ENCODE measurements around the gene ZCCHC17.

ZCCHC17 gene

GRCh38 chr1:31336687-31337467 is 40.0 kb downstream of the ZCCHC17 start:
- no peaks in the 10 kb centered on the region for H3K27me3 Mint-ChIP-seq
- no peak for DNase-seq
- no peak overlapping the region for H3K4me3 Mint-ChIP-seq

GRCh38 chr1:31344503-31344902 is 47.7 kb downstream of the ZCCHC17 start:
- no peaks in the 10 kb centered on the region for H3K4me1 Mint-ChIP-seq
- no peaks in the 10 kb centered on the region for H3K27me3 Mint-ChIP-seq
- DNase-seq (no peak), ATAC-seq (no peak)
- H3K27ac Mint-ChIP-seq, result no peak overlapping the region
- no peak overlapping the region for H3K4me3 Mint-ChIP-seq
- no peaks in the 10 kb centered on the region for H3K9me3 Mint-ChIP-seq

More at GRCh38 chr1:31336687-31337467, 40.0 kb downstream of the ZCCHC17 start:
- ATAC-seq, result no peak
- Mint-ChIP-seq H3K4me1 (no peaks in the 10 kb centered on the region), H3K27ac (no peak overlapping the region), H3K9me3 (no peaks in the 10 kb centered on the region)

GRCh38 chr1:31345635-31346034 is 48.8 kb downstream of the ZCCHC17 start:
- H3K27me3 Mint-ChIP-seq, result no peaks in the 10 kb centered on the region
- no peak overlapping the region for H3K27ac Mint-ChIP-seq
- H3K4me1 Mint-ChIP-seq, result no peaks in the 10 kb centered on the region
- no peak overlapping the region for H3K4me3 Mint-ChIP-seq
- no peak for ATAC-seq
- no peak for DNase-seq
- H3K9me3 Mint-ChIP-seq, result no peaks in the 10 kb centered on the region

GRCh38 chr1:31346785-31347184 is 50.0 kb downstream of the ZCCHC17 start:
- ATAC-seq (no peak), DNase-seq (no peak)
- Mint-ChIP-seq H3K4me3 (no peak overlapping the region), H3K4me1 (no peaks in the 10 kb centered on the region), H3K27ac (no peak overlapping the region), H3K27me3 (no peaks in the 10 kb centered on the region), H3K9me3 (no peaks in the 10 kb centered on the region)

- Mint-ChIP-seq H3K27ac (peak overlapping the region in 1 of 2 donors; percentile 35), H3K9me3 (no peaks in the 10 kb centered on the region), H3K27me3 (no peaks in the 10 kb centered on the region), H3K4me1 (no peaks in the 10 kb centered on the region), H3K4me3 (no peak overlapping the region)
- DNase-seq (no peak), ATAC-seq (no peak)
Measured at GRCh38 chr1:31348449-31348848, 51.6 kb downstream of the ZCCHC17 start.

GRCh38 chr1:31354283-31354682 is 57.5 kb downstream of the ZCCHC17 start:
- Mint-ChIP-seq H3K9me3 (no peaks in the 10 kb centered on the region), H3K27ac (no peak overlapping the region), H3K4me1 (no peaks in the 10 kb centered on the region), H3K4me3 (no peak overlapping the region), H3K27me3 (no peaks in the 10 kb centered on the region)
- DNase-seq (no peak), ATAC-seq (no peak)

GRCh38 chr1:31356427-31356826 is 59.6 kb downstream of the ZCCHC17 start:
- Mint-ChIP-seq H3K9me3 (no peaks in the 10 kb centered on the region), H3K4me3 (no peak overlapping the region), H3K27ac (no peak overlapping the region), H3K4me1 (no peaks in the 10 kb centered on the region), H3K27me3 (no peaks in the 10 kb centered on the region)
- ATAC-seq (no peak), DNase-seq (no peak)

- no peak for DNase-seq
- Mint-ChIP-seq H3K4me1 (no peaks in the 10 kb centered on the region), H3K27ac (no peak overlapping the region), H3K4me3 (no peak overlapping the region), H3K9me3 (no peaks in the 10 kb centered on the region), H3K27me3 (no peaks in the 10 kb centered on the region)
- ATAC-seq, result no peak
Measured at GRCh38 chr1:31361607-31362006, 64.8 kb downstream of the ZCCHC17 start.

GRCh38 chr1:31362032-31362431 is 65.2 kb downstream of the ZCCHC17 start:
- no peaks in the 10 kb centered on the region for H3K9me3 Mint-ChIP-seq
- no peak for ATAC-seq
- no peaks in the 10 kb centered on the region for H3K27me3 Mint-ChIP-seq
- no peak overlapping the region for H3K4me3 Mint-ChIP-seq
- H3K4me1 Mint-ChIP-seq, result no peaks in the 10 kb centered on the region
- H3K27ac Mint-ChIP-seq, result peak overlapping the region in 1 of 2 donors; percentile 33
- no peak for DNase-seq

- Mint-ChIP-seq H3K9me3 (no peaks in the 10 kb centered on the region), H3K27ac (no peak overlapping the region), H3K4me3 (no peak overlapping the region), H3K27me3 (no peaks in the 10 kb centered on the region), H3K4me1 (no peaks in the 10 kb centered on the region)
- ATAC-seq (no peak), DNase-seq (no peak)
Measured at GRCh38 chr1:31364561-31365250, 67.9 kb downstream of the ZCCHC17 start.

- no peaks in the 10 kb centered on the region for H3K27me3 Mint-ChIP-seq
- no peak for ATAC-seq
Measured at GRCh38 chr1:31366796-31367195, 70.0 kb downstream of the ZCCHC17 start.

GRCh38 chr1:31368611-31369107 is 71.8 kb downstream of the ZCCHC17 start:
- no peak overlapping the region for H3K4me3 Mint-ChIP-seq
- no peak overlapping the region for H3K27ac Mint-ChIP-seq
- no peak for ATAC-seq
- no peaks in the 10 kb centered on the region for H3K9me3 Mint-ChIP-seq
- H3K27me3 Mint-ChIP-seq, result peaks cover 8% of the 10 kb centered on the region
- peaks cover 19% of the 10 kb centered on the region for H3K4me1 Mint-ChIP-seq
- DNase-seq, result no peak

More at GRCh38 chr1:31366796-31367195, 70.0 kb downstream of the ZCCHC17 start:
- Mint-ChIP-seq H3K4me3 (no peak overlapping the region), H3K9me3 (no peaks in the 10 kb centered on the region), H3K4me1 (peaks cover under 1% of the 10 kb centered on the region), H3K27ac (no peak overlapping the region)
- DNase-seq, result no peak

GRCh38 chr1:31370021-31370420 is 73.2 kb downstream of the ZCCHC17 start:
- H3K4me3 Mint-ChIP-seq, result no peak overlapping the region
- no peak for ATAC-seq
- H3K9me3 Mint-ChIP-seq, result no peaks in the 10 kb centered on the region

GRCh38 chr1:31370565-31370964 is 73.7 kb downstream of the ZCCHC17 start:
- H3K27me3 Mint-ChIP-seq, result peaks cover 8% of the 10 kb centered on the region
- peaks cover 27% of the 10 kb centered on the region for H3K4me1 Mint-ChIP-seq
- H3K9me3 Mint-ChIP-seq, result no peaks in the 10 kb centered on the region
- H3K4me3 Mint-ChIP-seq, result no peak overlapping the region
- ATAC-seq, result no peak
- DNase-seq, result no peak
- no peak overlapping the region for H3K27ac Mint-ChIP-seq

More at GRCh38 chr1:31370021-31370420, 73.2 kb downstream of the ZCCHC17 start:
- peaks cover 27% of the 10 kb centered on the region for H3K4me1 Mint-ChIP-seq
- peaks cover 8% of the 10 kb centered on the region for H3K27me3 Mint-ChIP-seq
- no peak for DNase-seq
- H3K27ac Mint-ChIP-seq, result no peak overlapping the region

- DNase-seq (no peak), ATAC-seq (no peak)
- H3K27me3 Mint-ChIP-seq, result peaks cover 8% of the 10 kb centered on the region
- no peak overlapping the region for H3K27ac Mint-ChIP-seq
- H3K4me3 Mint-ChIP-seq, result no peak overlapping the region
- no peaks in the 10 kb centered on the region for H3K9me3 Mint-ChIP-seq
- peaks cover 27% of the 10 kb centered on the region for H3K4me1 Mint-ChIP-seq
Measured at GRCh38 chr1:31371121-31371959, 74.5 kb downstream of the ZCCHC17 start.

Data from stimulated activated naive CD8-positive, alpha-beta T cell treated with anti-CD3 and anti-CD28 coated beads, Interleukin-15, amount 100 ng/mL, for 72 hours (primary cell).